ENCODE data around the gene COL18A1.

GRCh38 chr21:45546636-45547544 is 141.9 kb downstream of the COL18A1 start:
- TF ChIP-seq POLR2A (IDR thresholded peaks at IDR 0.05) (no peak), POLR2AphosphoS5 (IDR thresholded peaks at IDR 0.05) (no peak)
- TF ChIP-seq, protein P1, sequence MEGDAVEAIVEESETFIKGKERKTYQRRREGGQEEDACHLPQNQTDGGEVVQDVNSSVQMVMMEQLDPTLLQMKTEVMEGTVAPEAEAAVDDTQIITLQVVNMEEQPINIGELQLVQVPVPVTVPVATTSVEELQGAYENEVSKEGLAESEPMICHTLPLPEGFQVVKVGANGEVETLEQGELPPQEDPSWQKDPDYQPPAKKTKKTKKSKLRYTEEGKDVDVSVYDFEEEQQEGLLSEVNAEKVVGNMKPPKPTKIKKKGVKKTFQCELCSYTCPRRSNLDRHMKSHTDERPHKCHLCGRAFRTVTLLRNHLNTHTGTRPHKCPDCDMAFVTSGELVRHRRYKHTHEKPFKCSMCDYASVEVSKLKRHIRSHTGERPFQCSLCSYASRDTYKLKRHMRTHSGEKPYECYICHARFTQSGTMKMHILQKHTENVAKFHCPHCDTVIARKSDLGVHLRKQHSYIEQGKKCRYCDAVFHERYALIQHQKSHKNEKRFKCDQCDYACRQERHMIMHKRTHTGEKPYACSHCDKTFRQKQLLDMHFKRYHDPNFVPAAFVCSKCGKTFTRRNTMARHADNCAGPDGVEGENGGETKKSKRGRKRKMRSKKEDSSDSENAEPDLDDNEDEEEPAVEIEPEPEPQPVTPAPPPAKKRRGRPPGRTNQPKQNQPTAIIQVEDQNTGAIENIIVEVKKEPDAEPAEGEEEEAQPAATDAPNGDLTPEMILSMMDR (IDR thresholded peaks at IDR 0.05) = no peak

Measured in transverse colon (tissue), 4 donors.